ENCODE measurements around the gene PRND.

GRCh38 chr20:4729265-4729664, 7.6 kb downstream of the PRND start:
- TF ChIP-seq POLR2AphosphoS5 (IDR thresholded peaks at IDR 0.05; ENCODE audit: insufficient read depth, low read depth, low read length) (no peak), POLR2A (IDR thresholded peaks at IDR 0.05; ENCODE audit: low read depth, low read length) (no peak), EZH2 (IDR thresholded peaks at IDR 0.05; ENCODE audit: borderline replicate concordance, low read depth, low read length, severe bottlenecking) (no peak), JUN (IDR thresholded peaks at IDR 0.05; ENCODE audit: borderline replicate concordance, insufficient read depth, insufficient read length, low read depth) (no peak)
- TF ChIP-seq, protein P1, sequence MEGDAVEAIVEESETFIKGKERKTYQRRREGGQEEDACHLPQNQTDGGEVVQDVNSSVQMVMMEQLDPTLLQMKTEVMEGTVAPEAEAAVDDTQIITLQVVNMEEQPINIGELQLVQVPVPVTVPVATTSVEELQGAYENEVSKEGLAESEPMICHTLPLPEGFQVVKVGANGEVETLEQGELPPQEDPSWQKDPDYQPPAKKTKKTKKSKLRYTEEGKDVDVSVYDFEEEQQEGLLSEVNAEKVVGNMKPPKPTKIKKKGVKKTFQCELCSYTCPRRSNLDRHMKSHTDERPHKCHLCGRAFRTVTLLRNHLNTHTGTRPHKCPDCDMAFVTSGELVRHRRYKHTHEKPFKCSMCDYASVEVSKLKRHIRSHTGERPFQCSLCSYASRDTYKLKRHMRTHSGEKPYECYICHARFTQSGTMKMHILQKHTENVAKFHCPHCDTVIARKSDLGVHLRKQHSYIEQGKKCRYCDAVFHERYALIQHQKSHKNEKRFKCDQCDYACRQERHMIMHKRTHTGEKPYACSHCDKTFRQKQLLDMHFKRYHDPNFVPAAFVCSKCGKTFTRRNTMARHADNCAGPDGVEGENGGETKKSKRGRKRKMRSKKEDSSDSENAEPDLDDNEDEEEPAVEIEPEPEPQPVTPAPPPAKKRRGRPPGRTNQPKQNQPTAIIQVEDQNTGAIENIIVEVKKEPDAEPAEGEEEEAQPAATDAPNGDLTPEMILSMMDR (IDR thresholded peaks at IDR 0.05; ENCODE audit: extremely low read depth in 1 of 2, insufficient read depth in 1 of 2, low read depth in 1 of 2, low read length in 2 of 2), result no peak

Measured in endothelial cell of umbilical vein (primary cell).